Measurements from ENCODE around the gene ELOF1.

The ELOF1 gene

GRCh38 chr19:11534948-11535347 lies 24.1 kb downstream of the ELOF1 start:
- no peak for DNase-seq (ENCODE audit: low read depth)

DNA sequence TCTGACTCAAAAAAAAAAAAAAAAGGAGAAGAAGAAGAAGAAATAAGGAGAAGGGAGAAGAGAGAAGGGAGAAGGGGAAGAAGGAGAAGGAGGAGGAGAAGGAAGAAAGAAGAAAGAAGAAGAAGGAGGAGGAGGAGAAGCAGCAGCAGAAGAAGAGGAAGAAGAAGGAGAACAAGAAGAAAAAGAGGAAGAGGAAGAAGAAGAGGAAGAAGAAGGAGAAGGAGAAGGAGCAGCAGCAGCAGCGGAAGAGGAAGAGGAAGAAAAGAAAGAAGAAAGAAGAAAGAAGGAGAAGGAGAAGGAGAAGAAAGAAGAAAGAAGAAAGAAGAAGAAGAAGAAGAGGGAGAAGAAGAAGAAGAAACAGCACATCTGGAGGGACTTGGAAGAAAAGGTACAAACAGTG lies 24.5 kb downstream of the ELOF1 start:
- no peak for DNase-seq (ENCODE audit: low read depth)

DNA sequence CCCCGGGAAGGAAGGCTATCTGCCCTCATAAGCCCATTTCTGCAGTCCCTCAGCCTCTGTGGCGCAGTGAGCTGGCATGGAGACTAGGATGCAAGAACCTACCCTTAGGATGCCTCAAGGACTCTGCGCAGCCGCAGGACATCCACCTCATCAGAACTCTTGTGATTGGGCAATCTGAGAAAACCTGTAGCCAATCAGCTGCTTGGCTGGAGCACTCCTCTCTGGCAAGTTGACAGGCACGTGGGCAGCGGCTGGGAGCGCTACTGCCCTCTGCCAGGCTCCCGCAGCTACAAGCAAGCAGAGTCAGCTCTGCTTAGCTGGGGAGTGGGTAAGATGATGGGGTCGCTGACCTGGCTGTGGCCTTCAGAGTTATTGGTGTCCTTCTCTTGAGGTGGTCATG lies 28.6 kb downstream of the ELOF1 start:
- peak; percentile 77 for DNase-seq (ENCODE audit: low read depth)

DNA sequence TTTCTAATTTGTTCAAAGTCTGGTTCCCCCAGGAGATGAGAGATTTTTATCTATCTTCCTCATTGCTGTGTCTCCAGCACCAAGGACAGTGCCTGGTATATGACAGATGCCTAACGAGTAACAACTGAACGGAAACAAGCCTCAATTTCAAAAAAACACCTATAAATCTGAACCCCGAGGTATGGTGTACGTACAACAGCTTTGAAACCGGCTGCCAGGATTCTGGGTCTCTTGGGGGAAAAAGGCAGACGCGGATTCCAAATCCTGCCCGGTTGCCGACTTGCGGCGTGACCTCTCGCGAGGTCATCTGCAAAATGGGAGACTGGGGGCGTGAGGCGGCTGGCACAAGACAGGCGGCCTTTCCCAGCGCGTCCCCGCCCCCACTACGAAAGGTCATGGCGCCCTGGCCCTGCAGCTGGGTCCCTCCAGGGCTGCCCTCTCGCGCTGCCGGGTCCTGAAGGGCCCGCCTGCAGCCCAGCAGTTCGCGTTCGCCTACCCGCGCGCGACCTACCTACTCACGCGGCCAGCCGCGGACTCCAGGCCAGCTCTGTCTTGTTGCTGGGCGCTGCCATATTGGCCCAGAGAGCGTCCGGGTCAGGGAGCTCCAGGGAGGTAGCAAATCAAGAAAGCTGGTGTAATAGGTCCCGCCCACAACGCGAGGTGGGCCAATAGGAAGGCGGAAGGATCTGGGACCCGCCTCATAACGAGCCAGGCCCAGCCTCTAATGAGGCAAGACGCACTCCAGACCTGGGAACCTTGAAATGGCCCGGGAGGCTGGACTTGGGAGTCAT lies 30.3 kb downstream of the ELOF1 start, which contains the start of gene ECSIT:
Gene ECSIT, minus strand, starts transcription at position 584 of the 791 bp plus-strand sequence. CDS start 9,964 bp downstream, outside the sequence.
- peak; percentile 97 for DNase-seq (ENCODE audit: low read depth)

- no peak for DNase-seq (ENCODE audit: low read depth)
Measured at GRCh38 chr19:11519138-11519537, 39.9 kb downstream of the ELOF1 start.

DNA sequence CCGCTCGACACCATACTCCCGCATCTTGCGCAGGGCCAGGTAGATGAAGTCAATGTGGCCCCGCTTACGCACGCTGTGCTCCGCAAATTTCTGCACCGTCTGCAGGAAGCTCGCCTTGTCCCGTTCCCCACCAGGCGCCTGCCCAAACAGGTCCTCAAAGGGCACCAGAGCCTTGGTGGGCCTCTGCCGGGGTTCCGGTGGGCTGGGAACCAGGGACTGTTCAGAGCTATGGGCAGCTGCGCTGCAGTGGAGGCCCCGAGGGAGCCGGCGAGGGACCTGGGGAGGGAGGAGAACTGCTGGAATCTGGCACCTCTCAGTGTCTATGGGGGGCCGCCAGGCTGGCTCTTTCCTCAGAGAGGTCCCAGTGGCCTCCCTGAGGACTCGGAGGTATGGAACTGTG lies 45.1 kb downstream of the ELOF1 start:
- no peak for DNase-seq (ENCODE audit: low read depth)

- no peak for DNase-seq (ENCODE audit: low read depth)
Measured at GRCh38 chr19:11510444-11510843, 48.6 kb downstream of the ELOF1 start.

- no peak for DNase-seq (ENCODE audit: low read depth)
Measured at GRCh38 chr19:11507370-11508078, 51.5 kb downstream of the ELOF1 start.

GRCh38 chr19:11506967-11507366 lies 52.1 kb downstream of the ELOF1 start:
- DNase-seq (ENCODE audit: low read depth), result no peak

GRCh38 chr19:11506101-11506555 lies 52.9 kb downstream of the ELOF1 start:
- no peak for DNase-seq (ENCODE audit: low read depth)

GRCh38 chr19:11505504-11506100 lies 53.4 kb downstream of the ELOF1 start, which contains the start of gene ZNF653:
TSS of gene ZNF653 (minus strand) at chr19:11505839. CDS start at chr19:11505786, 53 bp downstream.
- DNase-seq (ENCODE audit: low read depth), result peak; percentile 88

DNA sequence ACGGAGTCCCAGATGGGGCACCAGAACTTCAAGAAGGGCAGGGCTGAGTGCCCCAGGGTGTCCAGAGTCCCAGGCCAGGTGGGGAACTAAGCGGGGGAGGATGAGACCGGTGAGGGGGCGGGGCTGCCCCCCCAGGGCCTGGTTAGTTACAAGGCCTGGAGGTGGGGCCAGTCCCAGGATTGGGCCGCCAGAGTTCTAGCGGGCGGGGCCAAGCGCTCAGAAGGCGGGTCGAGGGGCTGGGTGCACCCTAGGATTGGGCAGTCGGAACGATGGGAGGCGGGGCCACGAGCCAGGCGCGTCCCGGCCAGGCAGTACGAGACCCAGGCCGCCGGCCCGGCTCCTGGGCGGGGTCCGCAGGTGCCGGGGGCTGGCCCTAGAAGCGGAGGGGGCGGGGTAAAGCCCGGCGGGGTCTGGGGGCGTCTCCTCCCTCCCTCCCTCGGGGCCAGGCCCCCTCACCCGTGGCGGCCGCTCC lies 54.0 kb downstream of the ELOF1 start:
- DNase-seq (ENCODE audit: low read depth), result peak; percentile 91

GRCh38 chr19:11504502-11505031 lies 54.5 kb downstream of the ELOF1 start:
- DNase-seq (ENCODE audit: low read depth), result no peak

Data from fibroblast of the conjunctiva (primary cell).